Pancreas (tissue), 10 donors: Measurements from ENCODE around the gene IL20. TPM values are rescaled to one million over a fixed set of nuclear protein-coding genes. Genes with fewer than 3 reads are reported as not detected.

Experiments used
- ATAC-seq, 4 donors: fragments of 200-7000 bp; cut with Tn5 transposase; one replicate each; pipeline versions ENCODE4 v1.8.0 to v1.9.1; 2020; ENCODE audit warnings: mild to moderate bottlenecking in 4 of 4, moderate library complexity in 4 of 4
- DNase-seq, 6 donors: peaks; one replicate each; pipeline ENCODE4 v3.0.0-alpha.2; 2020
- FAIRE-seq: peaks from 2 replicates; lab custom pipeline; 2012; peaks lifted over from hg19 to GRCh38; lab: Jason Lieb, UNC
- H3K27ac ChIP-seq, 4 donors: fragments of 200-600 bp; sonication (generic); 1 replicate in 3 of 4; 2 replicates in 1 of 4; pipeline versions ENCODE4 v1.5.0 to v1.8.0; 2020
- H3K27me3 ChIP-seq, 4 donors: fragments of 200-600 bp; one replicate each; pipeline ENCODE4 v1.8.0; 2021
- H3K36me3 ChIP-seq, 3 donors: fragments of 200-600 bp; sonication (generic) in 1 of 3; one replicate each; pipeline versions ENCODE4 v1.5.0 to v1.8.0; 2020 to 2021
- H3K4me1 ChIP-seq, 3 donors: fragments of 200-600 bp; one replicate each; pipeline ENCODE4 v1.8.0; 2021
- H3K4me3 ChIP-seq, 4 donors: fragments of 200-600 bp; sonication (generic) in 2 of 4; one replicate each; pipeline versions ENCODE4 v1.5.0 to v1.8.0; 2020 to 2021
- H3K9me3 ChIP-seq, 4 donors: fragments of 200-600 bp; one replicate each; pipeline ENCODE4 v1.8.0; 2021
- WGBS, 2 donors: extraction: QIAGEN DNeasy Blood & Tissue Kit; methylation state at CpG; one replicate each; pipeline ENCODE4 v1.1.7; 2013; 5-methylcytosine and 5-hydroxymethylcytosine counted together
- intact Hi-C, 3 donors: fragments of 100-400 bp; cut with DNase I; formaldehyde crosslinking; loops; one replicate each; pipeline versions ENCODE4 v1.11.1 to v1.14.2; 2022
- polyA plus RNA-seq, 2 donors: library from polyadenylated mRNA; stranded (reverse); fragments of 200-250 nt; gene quantifications; one replicate each; pipeline ENCODE4 v1.2.3, GENCODE V29; 2013
- total RNA-seq, 6 donors: library from RNA; stranded (reverse); fragmentation: NEBNext Ultra II Directional in 4 of 6; extraction: Animal tissue kit (Norgen Biotek cat#: 25700) in 4 of 6; gene quantifications; one replicate each; pipeline versions ENCODE4 v1.2.1 to v1.2.4, GENCODE V29; 2021 to 2023
- TF ChIP-seq, protein P1 (sequence below), 4 donors: fragments of 200-600 bp; sonication (generic) in 3 of 4; IDR thresholded peaks; one replicate each; pipeline versions ENCODE4 v1.5.0 to v1.8.0; 2021; ENCODE audit warnings: antibody characterized with exemption in 4 of 4
- donor health status: healthy with polysubstance abuse.
- donor health status: DM: no; HTN: no; CAD: no; lungs with moderate emphysema.
- donor health status: DM: no; HTN: no; CAD: no.
- donor health status: control.
- donor health status: control.
- donor health status: Bipolar disorder and iron deficiency.
- donor health status: DM: yes; HTN: yes; CAD: no.
- donor health status: DM: no; HTN: no; CAD: no.
- donor health status: DM: no; HTN: no; CAD: no.
- donor health status: DM: yes; HTN: yes; CAD: no.

Gene IL20
- total and polyA plus RNA-seq, 8 donors: not detected

GRCh38 chr1:206915030-206915735 lies 49.8 kb downstream of the IL20 start:
- DNase-seq (no peak), FAIRE-seq (no peak), ATAC-seq (no peak)
- Histone ChIP-seq H3K36me3 (no peaks in the 10 kb centered on the region), H3K4me3 (no peak overlapping the region), H3K4me1 (peaks cover 0 to 13% (median 0%) of the 10 kb centered on the region in 3 donors), H3K9me3 (no peaks in the 10 kb centered on the region), H3K27ac (no peak overlapping the region), H3K27me3 (no peaks in the 10 kb centered on the region)
- 67 to 75% methylated on average over 15 of the region's 15 CpGs for WGBS, 2 donors
- TF ChIP-seq, protein P1, sequence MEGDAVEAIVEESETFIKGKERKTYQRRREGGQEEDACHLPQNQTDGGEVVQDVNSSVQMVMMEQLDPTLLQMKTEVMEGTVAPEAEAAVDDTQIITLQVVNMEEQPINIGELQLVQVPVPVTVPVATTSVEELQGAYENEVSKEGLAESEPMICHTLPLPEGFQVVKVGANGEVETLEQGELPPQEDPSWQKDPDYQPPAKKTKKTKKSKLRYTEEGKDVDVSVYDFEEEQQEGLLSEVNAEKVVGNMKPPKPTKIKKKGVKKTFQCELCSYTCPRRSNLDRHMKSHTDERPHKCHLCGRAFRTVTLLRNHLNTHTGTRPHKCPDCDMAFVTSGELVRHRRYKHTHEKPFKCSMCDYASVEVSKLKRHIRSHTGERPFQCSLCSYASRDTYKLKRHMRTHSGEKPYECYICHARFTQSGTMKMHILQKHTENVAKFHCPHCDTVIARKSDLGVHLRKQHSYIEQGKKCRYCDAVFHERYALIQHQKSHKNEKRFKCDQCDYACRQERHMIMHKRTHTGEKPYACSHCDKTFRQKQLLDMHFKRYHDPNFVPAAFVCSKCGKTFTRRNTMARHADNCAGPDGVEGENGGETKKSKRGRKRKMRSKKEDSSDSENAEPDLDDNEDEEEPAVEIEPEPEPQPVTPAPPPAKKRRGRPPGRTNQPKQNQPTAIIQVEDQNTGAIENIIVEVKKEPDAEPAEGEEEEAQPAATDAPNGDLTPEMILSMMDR (IDR thresholded peaks at IDR 0.05): no peak
- intact Hi-C loops: loop anchor here in 1 of 3 donors (10.0 kb wide), 1 partner anchor 430 kb away; no protein-coding TSS in a partner anchor

GRCh38 chr1:206916000-206916709 lies 50.7 kb downstream of the IL20 start:
- ATAC-seq (no peak), DNase-seq (no peak), FAIRE-seq (no peak)
- Histone ChIP-seq H3K27ac (no peak overlapping the region), H3K4me1 (peaks cover 0 to 4% (median 0%) of the 10 kb centered on the region in 3 donors), H3K36me3 (no peaks in the 10 kb centered on the region), H3K4me3 (no peak overlapping the region), H3K27me3 (no peaks in the 10 kb centered on the region), H3K9me3 (no peaks in the 10 kb centered on the region)
- TF ChIP-seq, protein P1 (IDR thresholded peaks at IDR 0.05): no peak
- 63 to 69% methylated on average over 8 of the region's 8 CpGs for WGBS, 2 donors
- intact Hi-C loops: loop anchor here in 1 of 3 donors (10.0 kb wide), 1 partner anchor 431 kb away; no protein-coding TSS in a partner anchor

GRCh38 chr1:206918076-206918475 lies 52.7 kb downstream of the IL20 start:
- H3K27me3 ChIP-seq: no peaks in the 10 kb centered on the region
- no peak overlapping the region for H3K4me3 ChIP-seq
- DNase-seq (no peak), FAIRE-seq (no peak), ATAC-seq (no peak)
- TF ChIP-seq, protein P1 (IDR thresholded peaks at IDR 0.05): no peak
- no peak overlapping the region for H3K27ac ChIP-seq
- no peaks in the 10 kb centered on the region for H3K36me3 ChIP-seq
- no peaks in the 10 kb centered on the region for H3K9me3 ChIP-seq
- WGBS, 2 donors: 76 to 79% methylated on average over 3 of the region's 3 CpGs
- H3K4me1 ChIP-seq: no peaks in the 10 kb centered on the region
- intact Hi-C loops: loop anchor here in 1 of 3 donors (10.0 kb wide), 1 partner anchor 433 kb away; no protein-coding TSS in a partner anchor

Other genes with a start within 250 kb of the IL20 start
- gene DYRK3, start 230.1 kb upstream of the IL20 start, total RNA-seq: 1 to 10 TPM; 2.3 to 7.0 (median 3.8) TPM
- gene DYRK3, start 230.1 kb upstream of the IL20 start, polyA plus RNA-seq: 1 to 10 TPM; 2.4 to 4.8 TPM
- gene MAPKAPK2, start 180.7 kb upstream of the IL20 start, total RNA-seq: 10 to 100 TPM; 28.3 to 55.7 (median 30.8) TPM
- gene MAPKAPK2, start 180.7 kb upstream of the IL20 start, polyA plus RNA-seq: 10 to 100 TPM; 38.8 to 48.9 TPM
- not detected for gene IL19, start 94.8 kb upstream of the IL20 start, total RNA-seq
- gene IL19, start 94.8 kb upstream of the IL20 start, polyA plus RNA-seq: not detected
- gene IL10, start 93.1 kb upstream of the IL20 start, total RNA-seq: under 1 TPM in 5 of 6 donors, not detected in 1; 0.12 to 0.81 (median 0.24) TPM
- under 1 TPM; 0.05 to 0.53 TPM for gene IL10, start 93.1 kb upstream of the IL20 start, polyA plus RNA-seq
- gene IL24, start 31.8 kb downstream of the IL20 start, total RNA-seq: not detected
- not detected for gene IL24, start 31.8 kb downstream of the IL20 start, polyA plus RNA-seq
- 1 to 10 TPM in 3 of 6 donors, under 1 TPM in 3; 0.58 to 2.0 (median 0.97) TPM for gene FCMR, start 56.3 kb downstream of the IL20 start, total RNA-seq
- 1 to 10 TPM in 1 of 2 donors, under 1 TPM in 1; 0.65 to 1.2 TPM for gene FCMR, start 56.3 kb downstream of the IL20 start, polyA plus RNA-seq
- 10 to 100 TPM; 19.3 to 83.4 (median 44.0) TPM for gene PIGR, start 80.8 kb downstream of the IL20 start, total RNA-seq
- 1 to 10 TPM; 7.1 to 8.4 TPM for gene PIGR, start 80.8 kb downstream of the IL20 start, polyA plus RNA-seq
- not detected for gene FCAMR, start 104.8 kb downstream of the IL20 start, total RNA-seq
- not detected for gene FCAMR, start 104.8 kb downstream of the IL20 start, polyA plus RNA-seq
- gene C1orf116, start 167.1 kb downstream of the IL20 start, total RNA-seq: 10 to 100 TPM in 4 of 6 donors, 1 to 10 TPM in 2; 7.8 to 26.9 (median 10.1) TPM
- 10 to 100 TPM in 1 of 2 donors, 1 to 10 TPM in 1; 9.4 to 11.7 TPM for gene C1orf116, start 167.1 kb downstream of the IL20 start, polyA plus RNA-seq
- gene YOD1, start 185.6 kb downstream of the IL20 start, total RNA-seq: 1 to 10 TPM; 1.8 to 4.0 (median 2.3) TPM
- 1 to 10 TPM; 1.1 to 2.4 TPM for gene YOD1, start 185.6 kb downstream of the IL20 start, polyA plus RNA-seq
- gene PFKFB2, start 187.7 kb downstream of the IL20 start, total RNA-seq: 10 to 100 TPM in 3 of 6 donors, 1 to 10 TPM in 3; 4.4 to 19.6 (median 9.9) TPM
- 10 to 100 TPM in 1 of 2 donors, 1 to 10 TPM in 1; 8.0 to 28.5 TPM for gene PFKFB2, start 187.7 kb downstream of the IL20 start, polyA plus RNA-seq
- 1 to 10 TPM; 1.6 to 6.3 (median 3.1) TPM for gene C4BPB, start 223.2 kb downstream of the IL20 start, total RNA-seq
- gene C4BPB, start 223.2 kb downstream of the IL20 start, polyA plus RNA-seq: 10 to 100 TPM in 1 of 2 donors, 1 to 10 TPM in 1; 7.0 to 34.1 TPM
- 10 to 100 TPM in 1 of 6 donors, 1 to 10 TPM in 5; 1.4 to 15.4 (median 7.7) TPM for gene C4BPA, start 238.6 kb downstream of the IL20 start, total RNA-seq
- gene C4BPA, start 238.6 kb downstream of the IL20 start, polyA plus RNA-seq: 10 to 100 TPM in 1 of 2 donors, 1 to 10 TPM in 1; 7.2 to 11.9 TPM